Upper lobe of left lung (tissue), 6 donors: ENCODE measurements around the gene CNN3. TPM values are rescaled to one million over a fixed set of nuclear protein-coding genes. Genes with fewer than 3 reads are reported as not detected.

Experiments
- ATAC-seq, 2 donors: fragments of 200-7000 bp; cut with Tn5 transposase; one replicate each; pipeline ENCODE4 v1.9.1; 2022; ENCODE audit warnings: mild to moderate bottlenecking in 2 of 2, moderate library complexity in 2 of 2; ENCODE audit not compliant: low FRiP score in 2 of 2
- DNase-seq, 2 donors: peaks; one replicate each; pipeline ENCODE4 v3.0.0-alpha.2; 2019 to 2020
- H3K27ac ChIP-seq, 4 donors: fragments of 200-600 bp; sonication (generic); one replicate each; pipeline ENCODE4 v1.5.1; 2016 to 2019
- H3K27me3 ChIP-seq, 4 donors: fragments of 200-600 bp; sonication (generic); one replicate each; pipeline ENCODE4 v1.5.1; 2017 to 2019
- H3K36me3 ChIP-seq, 4 donors: fragments of 200-600 bp; sonication (generic); one replicate each; pipeline ENCODE4 v1.5.1; 2016 to 2019
- H3K4me1 ChIP-seq, 4 donors: fragments of 200-600 bp; sonication (generic); one replicate each; pipeline ENCODE4 v1.5.1; 2018 to 2019
- H3K4me3 ChIP-seq, 4 donors: fragments of 200-600 bp; sonication (generic); one replicate each; pipeline ENCODE4 v1.5.1; 2017 to 2019; ENCODE audit warnings: mild to moderate bottlenecking in 2 of 4, moderate library complexity in 1 of 4
- H3K9me3 ChIP-seq, 4 donors: fragments of 200-600 bp; sonication (generic); one replicate each; pipeline ENCODE4 v1.5.1; 2018 to 2019
- CTCF ChIP-seq, 6 experiments: fragments of 450-650 bp in 4 of 6; fragments of 200-600 bp in 2 of 6; sonication (generic) in 2 of 6; IDR thresholded peaks; one replicate each; pipeline ENCODE4 v1.5.1; 2016 to 2019; ENCODE audit warnings: antibody characterized with exemption in 6 of 6
- EP300 ChIP-seq, 4 donors: sonication (generic); formaldehyde crosslinking; IDR thresholded peaks; one replicate each; pipeline ENCODE4 v1.5.1; 2017; ENCODE audit warnings: antibody characterized with exemption in 4 of 4, control low read depth in 2 of 4
- POLR2A ChIP-seq, 4 donors: fragments of 450-650 bp; IDR thresholded peaks; one replicate each; pipeline ENCODE4 v1.5.1; 2016 to 2017; ENCODE audit warnings: antibody characterized with exemption in 4 of 4, mild to moderate bottlenecking in 2 of 4
- POLR2AphosphoS5 ChIP-seq, 2 donors: sonication (generic); formaldehyde crosslinking; IDR thresholded peaks; one replicate each; pipeline ENCODE4 v1.5.1; 2017; ENCODE audit warnings: antibody characterized with exemption in 2 of 2
- WGBS, 2 donors: methylation state at CpG; one replicate each; pipeline ENCODE4 v1.1.5; 2017 to 2018; 5-methylcytosine and 5-hydroxymethylcytosine counted together
- total RNA-seq, 6 donors: library from RNA; depleted of rRNA in 4 of 6; stranded (reverse); fragments of >200 nt in 4 of 6; gene quantifications; one replicate each; pipeline versions ENCODE4 v1.1.0 to v1.2.1, GENCODE V29; 2016 to 2021
- donor health status: DM: no; HTN: no; CAD: no; lungs with moderate emphysema.
- donor health status: DM: no; HTN: yes; CAD: no; lungs with severe emphysema.

Gene CNN3
- total RNA-seq, 6 donors from 2014 or later = 60.8 to 209 (median 166) TPM

- no peak for TF ChIP-seq EP300 (IDR thresholded peaks at IDR 0.05)
- Histone ChIP-seq H3K4me3 (peak overlapping the region in 3 of 4 donors; percentile 70 to 79 (median 72)), H3K9me3 (no peaks in the 10 kb centered on the region), H3K27me3 (peaks cover 0 to 10% (median 0%) of the 10 kb centered on the region in 4 donors), H3K4me1 (peaks cover 19 to 46% (median 33%) of the 10 kb centered on the region in 4 donors), H3K36me3 (peaks cover 0 to 11% (median 0%) of the 10 kb centered on the region in 4 donors), H3K27ac (peak overlapping the region; percentile 96 to 100 (median 99))
- WGBS, 2 donors = 71 to 78% methylated on average over 7 of the region's 7 CpGs
- DNase-seq (no peak), ATAC-seq (no peak)
Measured at GRCh38 chr1:94928293-94928939, 1.5 kb upstream of the CNN3 start.

DNA sequence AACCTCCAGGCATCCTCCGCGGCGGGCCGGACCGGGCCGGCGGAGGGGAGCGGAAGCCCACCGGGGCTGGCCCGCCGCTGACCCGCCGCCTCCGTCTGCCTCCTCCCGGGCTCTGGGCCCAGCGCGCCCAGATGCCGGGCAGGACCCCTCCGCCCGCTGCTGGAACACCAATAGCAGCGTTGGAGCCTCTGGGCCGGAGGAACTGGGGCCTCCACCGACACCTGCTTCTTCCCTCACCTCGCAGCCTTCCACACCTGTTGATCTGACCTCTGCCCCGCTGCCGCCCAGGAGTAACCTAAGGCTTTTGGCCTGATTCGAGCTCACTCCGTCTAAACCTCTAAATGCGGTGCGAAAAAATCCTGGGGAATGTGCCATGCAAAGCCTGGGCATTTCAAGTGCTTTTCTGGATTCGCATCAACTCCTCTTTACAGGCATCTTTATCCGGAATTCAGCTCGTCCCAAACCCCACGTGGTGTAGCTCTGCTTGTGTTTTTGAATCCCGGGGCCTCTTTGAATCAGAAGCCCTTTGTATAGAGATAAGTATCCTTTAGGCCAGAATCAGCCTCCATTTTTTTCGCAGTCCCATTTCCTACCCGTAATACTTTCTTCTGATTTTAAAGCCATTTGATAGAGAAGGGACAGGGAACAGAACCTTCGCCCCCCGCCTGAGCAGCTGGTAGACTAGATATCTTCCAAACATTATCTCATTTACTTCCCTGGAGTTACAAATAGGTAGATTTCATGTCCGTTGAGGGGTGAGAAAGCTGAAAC lies 680 bp upstream of the CNN3 start:
- ATAC-seq = peak in 1 of 2 donors; percentile 30
- TF ChIP-seq POLR2AphosphoS5 (IDR thresholded peaks at IDR 0.05) = no peak
- no peak for TF ChIP-seq CTCF (IDR thresholded peaks at IDR 0.05)
- peak in 1 of 4 donors; percentile 33 for TF ChIP-seq POLR2A (IDR thresholded peaks at IDR 0.05)
- TF ChIP-seq EP300 (IDR thresholded peaks at IDR 0.05) = peak in 1 of 4 donors; percentile 1
- Histone ChIP-seq H3K4me1 (peaks cover 28 to 54% (median 39%) of the 10 kb centered on the region in 4 donors), H3K36me3 (peaks cover 0 to 3% (median 0%) of the 10 kb centered on the region in 4 donors), H3K27me3 (peaks cover 0 to 10% (median 0%) of the 10 kb centered on the region in 4 donors), H3K9me3 (no peaks in the 10 kb centered on the region), H3K4me3 (peak overlapping the region; percentile 44 to 79 (median 71)), H3K27ac (peak overlapping the region; percentile 96 to 100 (median 99))
- WGBS, 2 donors = 11 to 23% methylated on average over 23 to 37 of the region's 40 CpGs
- no peak for DNase-seq

DNA sequence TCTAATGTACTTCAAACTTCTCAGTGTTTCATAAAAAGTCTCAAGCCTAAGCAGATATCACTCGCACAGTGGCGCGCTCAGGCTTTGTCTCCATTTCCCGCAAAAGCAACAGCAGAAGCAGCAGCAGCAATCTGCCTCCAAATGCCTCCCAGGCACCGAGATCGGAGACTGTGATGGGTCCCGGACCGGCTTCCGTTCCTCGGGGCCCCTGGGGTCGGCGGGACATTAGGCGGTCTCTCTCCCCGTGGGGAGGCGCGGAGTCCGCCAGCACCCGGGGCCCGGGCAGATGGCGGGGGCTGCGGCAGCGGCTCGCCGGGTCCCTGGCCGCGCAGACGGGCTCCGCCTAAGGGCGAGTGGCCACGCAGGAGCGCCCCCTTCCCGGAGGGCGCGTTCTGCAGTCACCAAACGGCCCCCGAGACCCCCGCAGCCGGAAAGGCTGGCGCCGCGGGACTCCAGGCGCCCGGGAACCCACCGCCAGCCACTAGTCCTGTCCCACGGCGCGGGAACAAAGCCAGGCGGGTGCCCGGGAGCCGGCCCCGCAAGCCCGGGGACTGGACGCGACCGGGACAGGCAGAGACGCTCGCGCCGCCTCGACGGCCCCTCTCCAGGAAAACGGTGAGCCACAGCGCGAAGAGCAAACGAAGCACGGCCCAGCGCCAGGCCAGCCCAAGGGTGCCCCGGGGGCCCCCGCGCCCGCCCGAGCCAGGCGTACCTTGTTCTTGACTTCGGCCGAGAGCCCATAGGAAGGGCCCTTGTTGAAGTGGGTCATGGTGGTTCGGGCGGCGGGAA lies 590 bp downstream of the CNN3 start:
- WGBS, 2 donors = 0 to 1% methylated on average over 4 to 44 of the region's 78 CpGs
- peaks cover 0 to 10% (median 0%) of the 10 kb centered on the region in 4 donors for H3K27me3 ChIP-seq
- H3K4me3 ChIP-seq = peak overlapping the region; percentile 70 to 79 (median 73)
- H3K9me3 ChIP-seq = no peaks in the 10 kb centered on the region
- H3K27ac ChIP-seq = peak overlapping the region; percentile 96 to 100 (median 99)
- peak; percentile 46 to 91 for DNase-seq
- H3K4me1 ChIP-seq = peaks cover 38 to 64% (median 49%) of the 10 kb centered on the region in 4 donors
- TF ChIP-seq POLR2A (IDR thresholded peaks at IDR 0.05) (no peak), POLR2AphosphoS5 (IDR thresholded peaks at IDR 0.05) (no peak), EP300 (IDR thresholded peaks at IDR 0.05) (no peak), CTCF (IDR thresholded peaks at IDR 0.05) (peak in 5 of 6 experiments; percentile 34 to 63 (median 52))
- no peaks in the 10 kb centered on the region for H3K36me3 ChIP-seq
- ATAC-seq = peak; percentile 53 to 71

DNA sequence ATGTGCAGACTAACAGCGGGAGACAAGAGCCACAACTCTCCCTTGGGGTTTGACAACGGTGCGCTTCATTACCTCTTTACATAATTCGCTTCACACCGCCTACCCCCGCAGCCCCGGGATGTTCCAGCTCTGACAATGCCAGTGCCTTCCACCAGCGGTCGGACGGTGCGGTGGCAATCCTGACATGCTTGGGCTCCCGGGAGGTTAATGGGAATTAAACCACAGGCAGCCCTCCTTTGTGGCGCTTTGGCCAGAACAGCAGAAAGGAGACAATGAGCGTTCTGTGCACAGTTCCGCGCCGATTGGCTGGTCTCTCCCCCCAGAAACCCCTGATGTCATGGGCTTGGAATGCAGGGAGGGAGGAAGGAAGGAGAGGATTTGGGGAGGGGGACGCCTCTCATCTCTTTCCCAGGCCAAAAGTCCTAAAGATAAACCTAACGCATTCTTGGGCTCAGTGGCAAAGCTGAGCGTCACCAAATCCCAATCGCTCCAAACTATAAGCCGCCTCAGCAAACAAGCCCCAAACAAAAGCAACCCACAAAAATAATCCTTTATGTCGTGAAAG lies 1.3 kb downstream of the CNN3 start:
- Histone ChIP-seq H3K27me3 (peaks cover 0 to 10% (median 0%) of the 10 kb centered on the region in 4 donors), H3K36me3 (no peaks in the 10 kb centered on the region), H3K4me1 (peaks cover 43 to 71% (median 52%) of the 10 kb centered on the region in 4 donors), H3K4me3 (peak overlapping the region; percentile 70 to 79 (median 73)), H3K27ac (peak overlapping the region; percentile 96 to 100 (median 99)), H3K9me3 (no peaks in the 10 kb centered on the region)
- peak; percentile 22 to 77 for DNase-seq
- ATAC-seq = peak; percentile 46 to 54
- WGBS, 2 donors = 5% methylated on average over 11 to 23 of the region's 23 CpGs
- peak in 1 of 2 donors; percentile 85 for TF ChIP-seq POLR2AphosphoS5 (IDR thresholded peaks at IDR 0.05)
- TF ChIP-seq CTCF (IDR thresholded peaks at IDR 0.05) = peak in 1 of 6 experiments; percentile 20
- peak in 3 of 4 donors; percentile 21 to 64 (median 45) for TF ChIP-seq POLR2A (IDR thresholded peaks at IDR 0.05)
- TF ChIP-seq EP300 (IDR thresholded peaks at IDR 0.05) = no peak
